WTC11 (cell line): ENCODE data around the gene DMBX1. TPM values are rescaled to one million over a fixed set of nuclear protein-coding genes. Genes with fewer than 3 reads are reported as not detected.

Experiments
- ATAC-seq: fragments of 200-7000 bp; cut with Tn5 transposase; 2 replicates; pipeline ENCODE4 v1.10.0; 2021; ENCODE audit warnings: mild to moderate bottlenecking, moderate library complexity
- CTCF ChIA-PET: fragments of 300-600 bp; sonication (Branson Sonifier 250); formaldehyde crosslinking; loops from one replicate; lab custom pipeline; 2021; ENCODE audit warnings: antibody characterized with exemption; lab: Charles Lee
- POLR2A ChIA-PET: fragments of 350-600 bp; sonication (Branson Sonifier 250); formaldehyde crosslinking; loops from one replicate; lab custom pipeline; 2021; ENCODE audit warnings: antibody characterized with exemption; lab: Charles Lee
- DNase-seq: peaks from one replicate; pipeline ENCODE4 v3.0.0; 2021; ENCODE audit warnings: low spot score
- H3K27ac Mint-ChIP-seq: 2 replicates; pipeline ENCODE4 v1.8.0; 2021; ENCODE audit warnings: mixed read lengths
- H3K27me3 Mint-ChIP-seq: 2 replicates; pipeline ENCODE4 v1.8.0; 2021; ENCODE audit warnings: low read depth, mild to moderate bottlenecking, moderate library complexity, mixed read lengths
- H3K36me3 Mint-ChIP-seq: 2 replicates; pipeline ENCODE4 v1.8.0; 2021; ENCODE audit warnings: mixed read lengths
- H3K4me1 Mint-ChIP-seq: 2 replicates; pipeline ENCODE4 v1.8.0; 2022; ENCODE audit warnings: mixed read lengths
- H3K4me3 Mint-ChIP-seq: 2 replicates; pipeline ENCODE4 v1.8.0; 2021; ENCODE audit warnings: mild to moderate bottlenecking, moderate library complexity, mixed read lengths
- H3K9me3 Mint-ChIP-seq: 2 replicates; pipeline ENCODE4 v1.8.0; 2021; ENCODE audit warnings: mixed read lengths
- CREB1 ChIP-seq: sonication (generic); formaldehyde crosslinking; IDR thresholded peaks from 2 replicates; pipeline ENCODE4 v1.8.0; 2023; ENCODE audit warnings: mild to moderate bottlenecking, missing genetic modification reagents
- ESRRA ChIP-seq: sonication (generic); formaldehyde crosslinking; IDR thresholded peaks from 2 replicates; pipeline ENCODE4 v1.8.1; 2022; ENCODE audit warnings: mild to moderate bottlenecking, missing genetic modification reagents, borderline replicate concordance
- FOXP1 ChIP-seq: sonication (generic); formaldehyde crosslinking; IDR thresholded peaks from 2 replicates; pipeline ENCODE4 v1.8.0; 2022; ENCODE audit warnings: missing genetic modification reagents, mild to moderate bottlenecking, moderate library complexity, borderline replicate concordance
- JUN ChIP-seq: sonication (generic); formaldehyde crosslinking; IDR thresholded peaks from 2 replicates; pipeline ENCODE4 v1.8.0; 2023; ENCODE audit warnings: mild to moderate bottlenecking, missing genetic modification reagents
- MYBL2 ChIP-seq: sonication (generic); formaldehyde crosslinking; IDR thresholded peaks from 2 replicates; pipeline ENCODE4 v1.8.1; 2023; ENCODE audit warnings: mild to moderate bottlenecking, moderate library complexity, missing genetic modification reagents
- NFATC4 ChIP-seq: fragments of 250-450 bp; sonication (Bioruptor Pico); IDR thresholded peaks from 2 replicates; pipeline ENCODE4 v1.9.0; 2021; ENCODE audit warnings: mild to moderate bottlenecking
- SMAD3 ChIP-seq: sonication (generic); formaldehyde crosslinking; IDR thresholded peaks from 2 replicates; pipeline ENCODE4 v1.8.0; 2022; ENCODE audit warnings: missing genetic modification reagents, mild to moderate bottlenecking, borderline replicate concordance
- SMAD4 ChIP-seq: sonication (generic); formaldehyde crosslinking; IDR thresholded peaks from 2 replicates; pipeline ENCODE4 v1.8.0; 2022; ENCODE audit warnings: mild to moderate bottlenecking, missing genetic modification reagents
- SOX15 ChIP-seq: fragments of 250-450 bp; sonication (Bioruptor Pico); IDR thresholded peaks from 2 replicates; pipeline ENCODE4 v1.9.0; 2021; ENCODE audit warnings: mild to moderate bottlenecking
- SP1 ChIP-seq: sonication (generic); formaldehyde crosslinking; conservative IDR thresholded peaks from 2 replicates; pipeline ENCODE4 v1.8.1; 2022; ENCODE audit warnings: missing genetic modification reagents
- TEAD4 ChIP-seq: sonication (generic); formaldehyde crosslinking; IDR thresholded peaks from 2 replicates; pipeline ENCODE4 v1.8.0; 2022; ENCODE audit warnings: mild to moderate bottlenecking, missing genetic modification reagents
- ZNF232 ChIP-seq: sonication (generic); formaldehyde crosslinking; IDR thresholded peaks from 2 replicates; pipeline ENCODE4 v1.8.0; 2022; ENCODE audit warnings: mild to moderate bottlenecking, missing genetic modification reagents
- ZNF416 ChIP-seq: fragments of 250-450 bp; sonication (Bioruptor Pico); IDR thresholded peaks from 2 replicates; pipeline ENCODE4 v1.9.0; 2021; ENCODE audit warnings: mild to moderate bottlenecking, inconsistent platforms
- ZNF671 ChIP-seq: fragments of 250-450 bp; sonication (Bioruptor Pico); IDR thresholded peaks from 2 replicates; pipeline ENCODE4 v1.8.0; 2021; ENCODE audit warnings: mild to moderate bottlenecking
- total RNA-seq: library from RNA; stranded (reverse); gene quantifications from 3 replicates; pipeline ENCODE4 v1.2.3, GENCODE V29; 2021
- TF ChIP-seq, protein P1 (sequence below): sonication (generic); formaldehyde crosslinking; IDR thresholded peaks from 2 replicates; pipeline ENCODE4 v1.8.1; 2022; ENCODE audit warnings: missing genetic modification reagents, borderline replicate concordance
- TF ChIP-seq, protein P2 (sequence below): fragments of 250-450 bp; sonication (Bioruptor Pico); IDR thresholded peaks from 2 replicates; pipeline ENCODE4 v2.1.2; 2022; ENCODE audit warnings: mild to moderate bottlenecking, moderate library complexity
- TF ChIP-seq, protein P3 (sequence below): sonication (generic); formaldehyde crosslinking; IDR thresholded peaks from 2 replicates; pipeline ENCODE4 v1.8.0; 2022; ENCODE audit warnings: missing genetic modification reagents
- TF ChIP-seq, protein P4 (sequence below): sonication (generic); formaldehyde crosslinking; IDR thresholded peaks from 2 replicates; pipeline ENCODE4 v1.8.0; 2023; ENCODE audit warnings: missing genetic modification reagents, mild to moderate bottlenecking, borderline replicate concordance
- TF ChIP-seq, protein P5 (sequence below): fragments of 250-450 bp; sonication (Bioruptor Pico); IDR thresholded peaks from 2 replicates; pipeline ENCODE4 v1.9.0; 2021; ENCODE audit warnings: moderate library complexity, mild to moderate bottlenecking, inconsistent platforms, borderline replicate concordance
- TF ChIP-seq, protein P6 (sequence below): sonication (generic); formaldehyde crosslinking; IDR thresholded peaks from 2 replicates; pipeline ENCODE4 v1.8.0; 2023; ENCODE audit warnings: missing genetic modification reagents

Gene DMBX1
- total RNA-seq, 1 experiment from 2014 or later: 3.7 TPM

DNA sequence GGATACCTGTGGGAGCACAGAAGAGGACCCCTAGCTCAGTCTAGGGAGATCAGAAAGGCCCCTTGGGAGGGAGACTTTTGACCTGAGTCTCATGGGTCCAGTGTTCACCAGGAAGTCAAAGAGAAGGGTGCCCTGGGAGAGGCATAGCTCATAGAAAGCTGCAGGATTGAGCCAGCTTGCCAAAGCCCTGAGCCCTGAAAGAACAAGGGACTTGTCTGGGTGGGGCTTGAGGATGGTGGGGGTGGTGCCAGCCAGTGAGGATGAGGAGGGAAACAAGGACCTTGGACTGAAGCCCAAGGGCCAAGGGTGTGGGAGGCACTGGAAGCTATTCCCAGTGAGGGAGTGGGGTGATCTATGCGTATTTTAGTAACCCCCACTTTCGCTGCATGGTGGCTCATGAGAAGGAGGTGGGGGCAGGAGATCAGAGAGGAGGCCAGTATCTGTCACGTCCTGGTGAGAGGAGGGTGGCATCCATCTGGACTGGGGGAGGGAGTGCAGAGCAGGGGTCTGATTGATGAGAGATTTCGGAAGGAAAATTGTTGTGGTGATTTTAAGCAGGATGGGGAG is 28.4 kb downstream of the DMBX1 start (continued):
- TF ChIP-seq, protein P1, sequence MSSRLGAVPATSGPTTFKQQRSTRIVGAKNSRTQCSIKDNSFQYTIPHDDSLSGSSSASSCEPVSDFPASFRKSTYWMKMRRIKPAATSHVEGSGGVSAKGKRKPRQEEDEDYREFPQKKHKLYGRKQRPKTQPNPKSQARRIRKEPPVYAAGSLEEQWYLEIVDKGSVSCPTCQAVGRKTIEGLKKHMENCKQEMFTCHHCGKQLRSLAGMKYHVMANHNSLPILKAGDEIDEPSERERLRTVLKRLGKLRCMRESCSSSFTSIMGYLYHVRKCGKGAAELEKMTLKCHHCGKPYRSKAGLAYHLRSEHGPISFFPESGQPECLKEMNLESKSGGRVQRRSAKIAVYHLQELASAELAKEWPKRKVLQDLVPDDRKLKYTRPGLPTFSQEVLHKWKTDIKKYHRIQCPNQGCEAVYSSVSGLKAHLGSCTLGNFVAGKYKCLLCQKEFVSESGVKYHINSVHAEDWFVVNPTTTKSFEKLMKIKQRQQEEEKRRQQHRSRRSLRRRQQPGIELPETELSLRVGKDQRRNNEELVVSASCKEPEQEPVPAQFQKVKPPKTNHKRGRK (CRISPR knock-in tag): no peak
- no peak for TF ChIP-seq ZNF671 (CRISPR knock-in tag)
- no peak for TF ChIP-seq MYBL2 (CRISPR knock-in tag)
- no peak for TF ChIP-seq CREB1
- TF ChIP-seq ZNF232 (CRISPR knock-in tag): no peak
- TF ChIP-seq, protein P2, sequence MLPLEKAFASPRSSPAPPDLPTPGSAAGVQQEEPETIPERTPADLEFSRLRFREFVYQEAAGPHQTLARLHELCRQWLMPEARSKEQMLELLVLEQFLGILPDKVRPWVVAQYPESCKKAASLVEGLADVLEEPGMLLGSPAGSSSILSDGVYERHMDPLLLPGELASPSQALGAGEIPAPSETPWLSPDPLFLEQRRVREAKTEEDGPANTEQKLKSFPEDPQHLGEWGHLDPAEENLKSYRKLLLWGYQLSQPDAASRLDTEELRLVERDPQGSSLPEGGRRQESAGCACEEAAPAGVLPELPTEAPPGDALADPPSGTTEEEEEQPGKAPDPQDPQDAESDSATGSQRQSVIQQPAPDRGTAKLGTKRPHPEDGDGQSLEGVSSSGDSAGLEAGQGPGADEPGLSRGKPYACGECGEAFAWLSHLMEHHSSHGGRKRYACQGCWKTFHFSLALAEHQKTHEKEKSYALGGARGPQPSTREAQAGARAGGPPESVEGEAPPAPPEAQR (CRISPR knock-in tag): no peak
- no peak for TF ChIP-seq SMAD3 (CRISPR knock-in tag)

DNA sequence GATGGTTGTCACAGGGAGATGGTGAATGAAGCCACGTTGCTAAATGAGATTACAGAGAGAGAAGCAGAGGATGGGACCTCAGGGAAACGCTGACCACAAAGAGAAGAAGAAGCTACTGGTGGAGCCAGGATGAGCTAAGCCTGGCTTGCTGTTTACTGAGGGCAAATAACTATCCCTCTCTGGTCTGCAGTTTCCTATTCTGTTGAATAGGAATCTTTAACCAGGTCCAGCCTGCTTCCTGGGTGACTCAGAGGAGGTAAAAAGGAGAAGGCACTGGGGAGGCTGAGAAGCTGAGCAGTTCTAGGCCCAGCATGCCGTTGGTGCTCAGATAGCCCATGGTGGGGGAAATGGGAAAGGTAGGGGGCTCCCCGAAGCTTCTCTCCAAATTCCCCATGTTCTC is 29.6 kb downstream of the DMBX1 start:
- Mint-ChIP-seq H3K27ac (no peak overlapping the region), H3K4me1 (peaks cover 64% of the 10 kb centered on the region), H3K27me3 (peaks cover 55% of the 10 kb centered on the region), H3K9me3 (no peaks in the 10 kb centered on the region), H3K36me3 (no peaks in the 10 kb centered on the region), H3K4me3 (no peak overlapping the region)
- DNase-seq (no peak), ATAC-seq (no peak)
- ChIA-PET CTCF (interaction anchor here (1.0 to 4.6 kb wide), 4 partner anchors 14 to 77 kb away, joined by 7 to 58 read pairs (median 10); partner anchors contain the start of gene DMBX1), POLR2A (no interaction called here)
- TF ChIP-seq, protein P1 (CRISPR knock-in tag): no peak
- TF ChIP-seq, protein P3, sequence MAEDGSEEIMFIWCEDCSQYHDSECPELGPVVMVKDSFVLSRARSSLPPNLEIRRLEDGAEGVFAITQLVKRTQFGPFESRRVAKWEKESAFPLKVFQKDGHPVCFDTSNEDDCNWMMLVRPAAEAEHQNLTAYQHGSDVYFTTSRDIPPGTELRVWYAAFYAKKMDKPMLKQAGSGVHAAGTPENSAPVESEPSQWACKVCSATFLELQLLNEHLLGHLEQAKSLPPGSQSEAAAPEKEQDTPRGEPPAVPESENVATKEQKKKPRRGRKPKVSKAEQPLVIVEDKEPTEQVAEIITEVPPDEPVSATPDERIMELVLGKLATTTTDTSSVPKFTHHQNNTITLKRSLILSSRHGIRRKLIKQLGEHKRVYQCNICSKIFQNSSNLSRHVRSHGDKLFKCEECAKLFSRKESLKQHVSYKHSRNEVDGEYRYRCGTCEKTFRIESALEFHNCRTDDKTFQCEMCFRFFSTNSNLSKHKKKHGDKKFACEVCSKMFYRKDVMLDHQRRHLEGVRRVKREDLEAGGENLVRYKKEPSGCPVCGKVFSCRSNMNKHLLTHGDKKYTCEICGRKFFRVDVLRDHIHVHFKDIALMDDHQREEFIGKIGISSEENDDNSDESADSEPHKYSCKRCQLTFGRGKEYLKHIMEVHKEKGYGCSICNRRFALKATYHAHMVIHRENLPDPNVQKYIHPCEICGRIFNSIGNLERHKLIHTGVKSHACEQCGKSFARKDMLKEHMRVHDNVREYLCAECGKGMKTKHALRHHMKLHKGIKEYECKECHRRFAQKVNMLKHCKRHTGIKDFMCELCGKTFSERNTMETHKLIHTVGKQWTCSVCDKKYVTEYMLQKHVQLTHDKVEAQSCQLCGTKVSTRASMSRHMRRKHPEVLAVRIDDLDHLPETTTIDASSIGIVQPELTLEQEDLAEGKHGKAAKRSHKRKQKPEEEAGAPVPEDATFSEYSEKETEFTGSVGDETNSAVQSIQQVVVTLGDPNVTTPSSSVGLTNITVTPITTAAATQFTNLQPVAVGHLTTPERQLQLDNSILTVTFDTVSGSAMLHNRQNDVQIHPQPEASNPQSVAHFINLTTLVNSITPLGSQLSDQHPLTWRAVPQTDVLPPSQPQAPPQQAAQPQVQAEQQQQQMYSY (CRISPR knock-in tag): no peak
- no peak for TF ChIP-seq JUN (CRISPR knock-in tag)
- no peak for TF ChIP-seq FOXP1
- no peak for TF ChIP-seq SOX15 (CRISPR knock-in tag)
- no peak for TF ChIP-seq CREB1
- TF ChIP-seq SMAD4: no peak
- no peak for TF ChIP-seq SP1
- no peak for TF ChIP-seq ESRRA (CRISPR knock-in tag)
- TF ChIP-seq, protein P4, sequence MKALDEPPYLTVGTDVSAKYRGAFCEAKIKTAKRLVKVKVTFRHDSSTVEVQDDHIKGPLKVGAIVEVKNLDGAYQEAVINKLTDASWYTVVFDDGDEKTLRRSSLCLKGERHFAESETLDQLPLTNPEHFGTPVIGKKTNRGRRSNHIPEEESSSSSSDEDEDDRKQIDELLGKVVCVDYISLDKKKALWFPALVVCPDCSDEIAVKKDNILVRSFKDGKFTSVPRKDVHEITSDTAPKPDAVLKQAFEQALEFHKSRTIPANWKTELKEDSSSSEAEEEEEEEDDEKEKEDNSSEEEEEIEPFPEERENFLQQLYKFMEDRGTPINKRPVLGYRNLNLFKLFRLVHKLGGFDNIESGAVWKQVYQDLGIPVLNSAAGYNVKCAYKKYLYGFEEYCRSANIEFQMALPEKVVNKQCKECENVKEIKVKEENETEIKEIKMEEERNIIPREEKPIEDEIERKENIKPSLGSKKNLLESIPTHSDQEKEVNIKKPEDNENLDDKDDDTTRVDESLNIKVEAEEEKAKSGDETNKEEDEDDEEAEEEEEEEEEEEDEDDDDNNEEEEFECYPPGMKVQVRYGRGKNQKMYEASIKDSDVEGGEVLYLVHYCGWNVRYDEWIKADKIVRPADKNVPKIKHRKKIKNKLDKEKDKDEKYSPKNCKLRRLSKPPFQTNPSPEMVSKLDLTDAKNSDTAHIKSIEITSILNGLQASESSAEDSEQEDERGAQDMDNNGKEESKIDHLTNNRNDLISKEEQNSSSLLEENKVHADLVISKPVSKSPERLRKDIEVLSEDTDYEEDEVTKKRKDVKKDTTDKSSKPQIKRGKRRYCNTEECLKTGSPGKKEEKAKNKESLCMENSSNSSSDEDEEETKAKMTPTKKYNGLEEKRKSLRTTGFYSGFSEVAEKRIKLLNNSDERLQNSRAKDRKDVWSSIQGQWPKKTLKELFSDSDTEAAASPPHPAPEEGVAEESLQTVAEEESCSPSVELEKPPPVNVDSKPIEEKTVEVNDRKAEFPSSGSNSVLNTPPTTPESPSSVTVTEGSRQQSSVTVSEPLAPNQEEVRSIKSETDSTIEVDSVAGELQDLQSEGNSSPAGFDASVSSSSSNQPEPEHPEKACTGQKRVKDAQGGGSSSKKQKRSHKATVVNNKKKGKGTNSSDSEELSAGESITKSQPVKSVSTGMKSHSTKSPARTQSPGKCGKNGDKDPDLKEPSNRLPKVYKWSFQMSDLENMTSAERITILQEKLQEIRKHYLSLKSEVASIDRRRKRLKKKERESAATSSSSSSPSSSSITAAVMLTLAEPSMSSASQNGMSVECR (CRISPR knock-in tag): no peak
- no peak for TF ChIP-seq TEAD4
- TF ChIP-seq, protein P5, sequence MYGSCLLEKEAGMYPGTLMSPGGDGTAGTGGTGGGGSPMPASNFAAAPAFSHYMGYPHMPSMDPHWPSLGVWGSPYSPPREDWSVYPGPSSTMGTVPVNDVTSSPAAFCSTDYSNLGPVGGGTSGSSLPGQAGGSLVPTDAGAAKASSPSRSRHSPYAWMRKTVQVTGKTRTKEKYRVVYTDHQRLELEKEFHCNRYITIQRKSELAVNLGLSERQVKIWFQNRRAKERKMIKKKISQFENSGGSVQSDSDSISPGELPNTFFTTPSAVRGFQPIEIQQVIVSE (CRISPR knock-in tag): no peak
- TF ChIP-seq NFATC4 (CRISPR knock-in tag): no peak
- no peak for TF ChIP-seq ZNF416 (CRISPR knock-in tag)
- TF ChIP-seq, protein P6, sequence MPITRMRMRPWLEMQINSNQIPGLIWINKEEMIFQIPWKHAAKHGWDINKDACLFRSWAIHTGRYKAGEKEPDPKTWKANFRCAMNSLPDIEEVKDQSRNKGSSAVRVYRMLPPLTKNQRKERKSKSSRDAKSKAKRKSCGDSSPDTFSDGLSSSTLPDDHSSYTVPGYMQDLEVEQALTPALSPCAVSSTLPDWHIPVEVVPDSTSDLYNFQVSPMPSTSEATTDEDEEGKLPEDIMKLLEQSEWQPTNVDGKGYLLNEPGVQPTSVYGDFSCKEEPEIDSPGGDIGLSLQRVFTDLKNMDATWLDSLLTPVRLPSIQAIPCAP (CRISPR knock-in tag): no peak
